ENCODE results near the gene TEX261.
"Not testable (repeated sequence)": the region's sequence is repeated elsewhere in the genome, so short reads cannot be mapped to it uniquely, and the experiment has no call there.

Gene TEX261

GRCh38 chr2:70994699-70995425 is at the start of gene TEX261:
TSS of gene TEX261 (minus strand) at chr2:70994873. CDS start at chr2:70994757, 116 bp downstream.
- DNase-seq: peak; percentile 75 to 90 (median 80)

GRCh38 chr2:71043531-71044407 is 49.1 kb upstream of the TEX261 start:
- DNase-seq: no peak

- no peak for DNase-seq
These were observed 47.6 kb upstream of the TEX261 start for GRCh38 chr2:71042287-71042686.

GRCh38 chr2:71036296-71036695 is 41.6 kb upstream of the TEX261 start:
- not testable (repeated sequence) for DNase-seq

GRCh38 chr2:71023553-71024243 is 29.0 kb upstream of the TEX261 start:
- DNase-seq: peak in 2 of 4 experiments; percentile 16 to 31

GRCh38 chr2:71021394-71021793 is 26.7 kb upstream of the TEX261 start:
- not testable (repeated sequence) for DNase-seq

- DNase-seq: not testable (repeated sequence)
These were observed 25.3 kb upstream of the TEX261 start for GRCh38 chr2:71019989-71020388.

- no peak for DNase-seq
These were observed 24.0 kb upstream of the TEX261 start for GRCh38 chr2:71018625-71019024.

GRCh38 chr2:71011786-71012185 is 17.1 kb upstream of the TEX261 start:
- DNase-seq: not testable (repeated sequence)

- DNase-seq: no peak
These were observed 13.7 kb upstream of the TEX261 start for GRCh38 chr2:71008342-71008741.

GRCh38 chr2:71006955-71007799 is 12.5 kb upstream of the TEX261 start:
- DNase-seq: no peak

GRCh38 chr2:71006323-71006722 is 11.7 kb upstream of the TEX261 start:
- DNase-seq: no peak

- no peak for DNase-seq
These were observed 10.9 kb upstream of the TEX261 start for GRCh38 chr2:71005271-71006202.

- DNase-seq: no peak
These were observed 10.2 kb upstream of the TEX261 start for GRCh38 chr2:71004857-71005256.

- no peak for DNase-seq
These were observed 9.5 kb upstream of the TEX261 start for GRCh38 chr2:71003966-71004755.

GRCh38 chr2:71003396-71003795 is 8.7 kb upstream of the TEX261 start:
- DNase-seq: no peak

- DNase-seq: no peak
These were observed 7.4 kb upstream of the TEX261 start for GRCh38 chr2:71001981-71002570.

- no peak for DNase-seq
These were observed 6.9 kb upstream of the TEX261 start for GRCh38 chr2:71001592-71001927.

- DNase-seq: peak; percentile 52 to 72 (median 60)
These were observed 6.3 kb upstream of the TEX261 start for GRCh38 chr2:71000780-71001591.

Measured in activated naive CD4-positive, alpha-beta T cell (primary cell).